BLaER1 (cell line): ENCODE data around the gene BRD7.

Experiments
- H3K27ac ChIP-seq: shearing (Covaris generic); formaldehyde crosslinking; 2 replicates; pipeline ENCODE4 v1.8.1; 2022
- H3K27me3 ChIP-seq: shearing (Covaris generic); formaldehyde crosslinking; 2 replicates; pipeline ENCODE4 v1.8.1; 2022
- H3K36me3 ChIP-seq: shearing (Covaris generic); formaldehyde crosslinking; 2 replicates; pipeline ENCODE4 v1.8.1; 2022
- H3K4me1 ChIP-seq: shearing (Covaris generic); formaldehyde crosslinking; 2 replicates; pipeline ENCODE4 v1.8.1; 2022
- H3K4me2 ChIP-seq: shearing (Covaris generic); formaldehyde crosslinking; 2 replicates; pipeline ENCODE4 v1.8.1; 2022
- H3K4me3 ChIP-seq: shearing (Covaris generic); formaldehyde crosslinking; 2 replicates; pipeline ENCODE4 v1.8.1; 2022
- H3K9ac ChIP-seq: shearing (Covaris generic); formaldehyde crosslinking; 2 replicates; pipeline ENCODE4 v1.8.1; 2022
- H3K9me3 ChIP-seq: shearing (Covaris generic); formaldehyde crosslinking; 2 replicates; pipeline ENCODE4 v1.8.1; 2022
- H4K20me1 ChIP-seq: shearing (Covaris generic); formaldehyde crosslinking; 2 replicates; pipeline ENCODE4 v1.8.1; 2022
- Cebpa-rat ChIP-seq: shearing (Covaris generic); IDR thresholded peaks from 2 replicates; pipeline ENCODE4 v1.8.1; 2022

Gene BRD7

DNA sequence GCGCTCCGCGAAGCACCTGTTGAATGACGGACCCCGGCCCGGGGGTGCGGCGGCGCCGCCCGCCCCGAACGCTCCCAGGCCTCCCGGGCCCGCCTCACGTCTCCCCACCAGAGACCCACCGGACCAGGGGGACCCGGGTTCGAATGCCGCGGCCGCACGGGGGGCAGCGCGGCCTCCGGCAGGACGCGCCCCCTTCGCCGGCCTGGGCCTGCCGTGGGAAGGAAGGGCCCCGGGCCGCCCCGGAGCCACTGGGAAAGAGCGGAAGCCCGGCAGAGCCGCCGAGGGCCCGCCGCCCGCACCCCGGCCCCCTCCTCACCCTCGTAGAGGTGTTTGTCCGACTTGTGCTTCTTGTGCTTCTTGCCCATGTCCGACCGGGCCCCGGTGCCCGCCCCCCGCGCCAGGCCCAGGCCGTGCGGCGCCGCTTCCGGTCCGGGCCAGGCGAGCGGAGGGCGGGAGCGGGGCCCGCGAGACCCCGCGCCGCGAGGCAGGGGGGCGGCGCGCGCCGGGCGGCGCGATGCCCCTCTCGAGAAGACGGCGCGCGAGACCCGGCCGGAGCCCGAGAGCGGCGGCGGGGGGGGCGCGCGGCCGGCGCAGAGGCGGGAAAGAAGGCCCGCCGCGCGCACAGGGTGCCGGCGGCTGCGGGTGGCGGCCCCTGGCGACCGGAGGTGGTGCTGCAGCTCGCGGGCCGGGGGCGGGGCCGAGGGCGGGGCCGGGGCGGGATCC lies at the start of gene BRD7:
Gene BRD7, minus strand, starts transcription at position 579 of the 723 bp plus-strand sequence. Its CDS starts 214 bp downstream, at position 365.
- H3K4me2 ChIP-seq: peak within 1 kb of the TSS; percentile 96
- peaks cover 49% of the 10 kb centered on the region for H4K20me1 ChIP-seq
- TF ChIP-seq Cebpa-rat: no peak
- H3K4me1 ChIP-seq: peaks cover 35% of the 10 kb centered on the region
- peak within 1 kb of the TSS; percentile 95 for H3K27ac ChIP-seq
- peaks cover 22% of the 10 kb centered on the region for H3K36me3 ChIP-seq
- H3K4me3 ChIP-seq: peak within 1 kb of the TSS; percentile 99
- H3K9ac ChIP-seq: peak within 1 kb of the TSS; percentile 96
- H3K27me3 ChIP-seq: no peaks in the 10 kb centered on the region
- H3K9me3 ChIP-seq: no peaks in the 10 kb centered on the region

DNA sequence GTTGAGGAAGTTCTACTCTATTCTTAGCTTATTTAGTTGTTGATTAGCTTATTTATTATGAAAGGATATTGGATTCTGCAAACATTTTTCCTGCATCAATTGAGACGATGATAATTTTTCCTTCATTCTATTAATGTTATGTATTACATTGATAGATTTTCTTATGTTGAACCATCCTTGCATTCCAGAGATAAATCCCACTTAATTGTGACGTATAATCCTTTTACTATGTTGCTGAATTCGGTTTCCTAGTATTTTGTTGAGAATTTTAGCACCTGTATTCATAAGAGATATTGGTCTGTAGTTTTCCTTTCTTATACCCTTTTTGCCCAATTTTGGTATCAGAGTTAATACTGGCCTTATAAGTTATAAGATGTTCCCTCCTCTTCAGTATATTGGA lies 47.6 kb upstream of the BRD7 start:
- Histone ChIP-seq H3K27me3 (no peaks in the 10 kb centered on the region), H3K36me3 (no peaks in the 10 kb centered on the region), H3K4me2 (no peak overlapping the region), H3K27ac (no peak overlapping the region), H3K9ac (no peak overlapping the region), H3K4me1 (no peaks in the 10 kb centered on the region), H3K9me3 (peaks cover 45% of the 10 kb centered on the region), H3K4me3 (no peak overlapping the region), H4K20me1 (no peaks in the 10 kb centered on the region)
- TF ChIP-seq Cebpa-rat: no peak

DNA sequence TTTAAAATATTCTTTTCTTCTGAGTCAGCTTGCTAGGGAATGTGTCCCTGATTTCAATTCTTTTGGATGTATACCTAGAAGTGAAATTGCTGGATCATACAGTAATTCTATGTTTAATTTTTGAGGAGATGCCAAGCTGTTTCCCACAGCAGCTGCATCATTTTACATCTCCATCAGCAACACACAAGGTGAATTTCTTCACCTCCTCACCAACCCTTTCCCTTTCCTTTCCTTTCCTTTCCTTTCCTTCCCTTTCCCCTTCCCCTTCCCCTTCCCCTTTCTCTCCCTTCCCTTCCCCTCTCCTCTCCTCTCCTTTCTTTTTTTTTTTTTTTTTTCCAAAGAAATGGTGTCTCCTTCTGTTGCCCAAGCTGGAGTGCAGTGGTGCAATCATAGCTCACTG lies 45.4 kb upstream of the BRD7 start:
- Histone ChIP-seq H4K20me1 (no peaks in the 10 kb centered on the region), H3K27me3 (no peaks in the 10 kb centered on the region), H3K4me1 (no peaks in the 10 kb centered on the region), H3K4me2 (no peak overlapping the region), H3K4me3 (no peak overlapping the region), H3K27ac (no peak overlapping the region), H3K36me3 (no peaks in the 10 kb centered on the region), H3K9me3 (peaks cover 32% of the 10 kb centered on the region), H3K9ac (no peak overlapping the region)
- TF ChIP-seq Cebpa-rat: no peak

- TF ChIP-seq Cebpa-rat: no peak
- Histone ChIP-seq H3K9me3 (peaks cover 19% of the 10 kb centered on the region; the same call in 1 of the 2 replicates), H4K20me1 (no peaks in the 10 kb centered on the region), H3K4me1 (no peaks in the 10 kb centered on the region), H3K4me3 (no peak overlapping the region), H3K27me3 (no peaks in the 10 kb centered on the region), H3K27ac (no peak overlapping the region), H3K4me2 (no peak overlapping the region), H3K9ac (no peak overlapping the region), H3K36me3 (no peaks in the 10 kb centered on the region)
Measured at GRCh38 chr16:50411034-50411433, 42.2 kb upstream of the BRD7 start.

- H3K27ac ChIP-seq: no peak overlapping the region
- peaks cover 16% of the 10 kb centered on the region; the same call in 1 of the 2 replicates for H3K9me3 ChIP-seq
- H3K4me2 ChIP-seq: no peak overlapping the region
- H3K4me3 ChIP-seq: no peak overlapping the region
- no peaks in the 10 kb centered on the region for H3K4me1 ChIP-seq
- no peak overlapping the region for H3K9ac ChIP-seq
- H4K20me1 ChIP-seq: no peaks in the 10 kb centered on the region
- no peak for TF ChIP-seq Cebpa-rat
- no peaks in the 10 kb centered on the region for H3K27me3 ChIP-seq
- no peaks in the 10 kb centered on the region for H3K36me3 ChIP-seq
Measured at GRCh38 chr16:50408001-50408561, 39.3 kb upstream of the BRD7 start.

DNA sequence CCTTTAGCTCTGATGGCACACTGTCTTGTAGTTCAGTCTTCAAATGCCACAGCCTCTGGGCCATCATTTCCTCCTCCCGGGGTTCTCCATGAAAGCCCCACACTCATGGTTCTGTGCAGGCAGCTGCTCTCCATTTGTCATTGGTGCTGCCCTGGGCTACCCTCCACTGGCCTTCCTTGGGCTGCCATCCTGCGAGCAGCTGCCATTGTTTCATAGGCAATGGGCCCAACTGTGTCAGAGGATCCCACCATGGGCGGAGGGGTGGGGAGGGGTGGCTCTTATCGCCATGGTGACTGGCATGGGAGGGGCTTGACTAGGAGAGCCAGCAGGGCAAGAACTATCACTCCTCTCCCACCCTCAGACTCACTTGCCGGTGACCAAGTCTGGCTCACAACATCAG lies 38.6 kb upstream of the BRD7 start:
- Histone ChIP-seq H3K9ac (no peak overlapping the region), H3K4me2 (no peak overlapping the region), H3K36me3 (no peaks in the 10 kb centered on the region), H3K27ac (no peak overlapping the region), H3K9me3 (peaks cover 14% of the 10 kb centered on the region; the same call in 1 of the 2 replicates), H4K20me1 (no peaks in the 10 kb centered on the region), H3K4me1 (no peaks in the 10 kb centered on the region), H3K27me3 (no peaks in the 10 kb centered on the region), H3K4me3 (no peak overlapping the region)
- TF ChIP-seq Cebpa-rat: no peak

DNA sequence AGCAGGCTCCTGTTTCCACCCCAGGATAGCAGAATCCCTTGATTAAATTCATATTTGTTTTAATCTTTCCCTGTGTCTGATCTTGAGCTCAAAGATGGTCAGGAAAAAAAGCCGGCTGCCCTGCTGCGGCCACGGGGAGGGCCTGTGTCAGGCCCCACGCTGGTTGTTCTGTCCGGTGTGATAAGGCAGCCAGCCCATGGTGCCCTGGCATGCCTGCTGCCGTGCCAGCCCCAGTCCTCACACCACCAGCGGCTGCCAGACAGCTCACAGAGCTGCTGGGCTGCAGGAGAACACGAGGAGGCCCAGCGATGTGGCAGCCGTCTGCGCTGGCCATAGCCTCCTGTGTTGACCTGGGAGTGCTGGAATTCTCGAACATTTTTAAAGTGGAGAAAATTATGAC lies 34.7 kb upstream of the BRD7 start:
- no peak overlapping the region for H3K4me3 ChIP-seq
- H3K27me3 ChIP-seq: no peaks in the 10 kb centered on the region
- H3K36me3 ChIP-seq: no peaks in the 10 kb centered on the region
- no peak overlapping the region for H3K9ac ChIP-seq
- no peaks in the 10 kb centered on the region for H3K4me1 ChIP-seq
- TF ChIP-seq Cebpa-rat: no peak
- no peaks in the 10 kb centered on the region for H3K9me3 ChIP-seq
- no peaks in the 10 kb centered on the region for H4K20me1 ChIP-seq
- no peak overlapping the region for H3K27ac ChIP-seq
- no peak overlapping the region for H3K4me2 ChIP-seq

DNA sequence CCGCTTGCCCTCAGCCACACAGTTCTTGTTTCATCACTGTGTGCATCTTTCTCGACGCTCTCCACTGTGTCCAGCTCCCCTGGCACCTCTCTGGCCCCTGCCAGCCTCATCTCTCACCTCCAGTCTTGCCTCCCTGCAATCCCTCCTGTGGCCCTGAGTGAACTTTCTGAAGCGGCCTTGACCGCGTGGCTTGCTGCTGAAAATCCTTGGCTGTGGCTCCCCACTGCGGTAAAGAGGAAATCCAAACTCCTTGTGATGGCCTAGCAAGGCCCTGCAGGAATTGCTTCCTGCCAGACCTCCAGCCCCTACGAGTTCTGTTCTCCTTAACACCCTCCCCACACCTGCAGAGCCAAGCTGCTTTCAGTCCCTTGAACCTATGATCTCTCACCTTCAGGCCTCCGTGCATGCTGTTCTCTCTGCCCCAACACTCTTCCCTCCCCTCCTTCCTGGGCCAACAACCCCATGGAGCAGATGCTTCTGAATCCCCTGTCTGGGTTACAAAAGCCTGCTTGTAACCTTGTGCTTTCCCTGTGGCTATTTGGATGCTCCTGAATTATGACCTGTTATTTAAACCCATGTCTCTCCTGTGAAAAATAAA lies 33.6 kb upstream of the BRD7 start:
- Histone ChIP-seq H3K4me3 (no peak overlapping the region), H3K9me3 (no peaks in the 10 kb centered on the region), H3K36me3 (no peaks in the 10 kb centered on the region), H4K20me1 (no peaks in the 10 kb centered on the region), H3K27ac (no peak overlapping the region), H3K27me3 (no peaks in the 10 kb centered on the region), H3K4me2 (no peak overlapping the region), H3K9ac (no peak overlapping the region), H3K4me1 (no peaks in the 10 kb centered on the region)
- no peak for TF ChIP-seq Cebpa-rat

GRCh38 chr16:50401355-50401754 lies 32.6 kb upstream of the BRD7 start:
- Histone ChIP-seq H3K36me3 (no peaks in the 10 kb centered on the region), H4K20me1 (no peaks in the 10 kb centered on the region), H3K4me1 (no peaks in the 10 kb centered on the region), H3K9me3 (no peaks in the 10 kb centered on the region), H3K9ac (no peak overlapping the region), H3K4me3 (no peak overlapping the region), H3K27me3 (no peaks in the 10 kb centered on the region), H3K27ac (no peak overlapping the region), H3K4me2 (no peak overlapping the region)
- no peak for TF ChIP-seq Cebpa-rat

- H3K36me3 ChIP-seq: no peaks in the 10 kb centered on the region
- no peaks in the 10 kb centered on the region for H3K9me3 ChIP-seq
- H4K20me1 ChIP-seq: no peaks in the 10 kb centered on the region
- H3K27ac ChIP-seq: no peak overlapping the region
- H3K4me1 ChIP-seq: peaks cover 2% of the 10 kb centered on the region; the same call in 1 of the 2 replicates
- H3K4me2 ChIP-seq: no peak overlapping the region
- no peaks in the 10 kb centered on the region for H3K27me3 ChIP-seq
- H3K9ac ChIP-seq: no peak overlapping the region
- no peak overlapping the region for H3K4me3 ChIP-seq
- TF ChIP-seq Cebpa-rat: no peak
Measured at GRCh38 chr16:50400967-50401348, 32.2 kb upstream of the BRD7 start.
